Endothelial cell (in vitro differentiated cells): ENCODE results near the gene CRYBG1. TPM values are rescaled to one million over a fixed set of nuclear protein-coding genes. Genes with fewer than 3 reads are reported as not detected.

Experiments
- DNase-seq: peaks from one replicate; pipeline ENCODE4 v3.0.0; 2021; ENCODE audit warnings: low spot score
- H3K27ac Mint-ChIP-seq: one replicate; pipeline ENCODE4 v1.8.0; 2021; ENCODE audit warnings: mixed read lengths, inconsistent platforms; ENCODE audit not compliant: unreplicated experiment
- H3K27me3 Mint-ChIP-seq: one replicate; pipeline ENCODE4 v1.8.0; 2021; ENCODE audit warnings: mild to moderate bottlenecking, moderate library complexity, mixed read lengths, inconsistent platforms; ENCODE audit not compliant: unreplicated experiment
- H3K36me3 Mint-ChIP-seq: one replicate; pipeline ENCODE4 v1.8.0; 2021; ENCODE audit warnings: mild to moderate bottlenecking, low read depth, mixed read lengths, inconsistent platforms; ENCODE audit not compliant: unreplicated experiment
- H3K4me1 Mint-ChIP-seq: one replicate; pipeline ENCODE4 v1.8.0; 2021; ENCODE audit warnings: mild to moderate bottlenecking, mixed read lengths, inconsistent platforms; ENCODE audit not compliant: unreplicated experiment
- H3K4me3 Mint-ChIP-seq: one replicate; pipeline ENCODE4 v1.8.0; 2021; ENCODE audit warnings: mild to moderate bottlenecking, mixed read lengths, inconsistent platforms; ENCODE audit not compliant: unreplicated experiment
- H3K9me3 Mint-ChIP-seq: one replicate; pipeline ENCODE4 v1.8.0; 2021; ENCODE audit warnings: mixed read lengths, inconsistent platforms; ENCODE audit not compliant: unreplicated experiment
- CTCF ChIP-seq: fragments of 200-600 bp; sonication (generic); IDR thresholded peaks from one replicate; pipeline ENCODE4 v1.5.0; 2021; ENCODE audit warnings: antibody characterized with exemption; ENCODE audit not compliant: unreplicated experiment
- total RNA-seq: library from RNA; stranded (reverse); fragmentation: NEBNext Ultra II Directional; extraction: Animal tissue kit (Norgen Biotek cat#: 25700); gene quantifications from one replicate; pipeline ENCODE4 v1.2.1, GENCODE V29; 2021; ENCODE audit not compliant: unreplicated experiment

Gene CRYBG1
- total RNA-seq, 1 donor from 2014 or later: 0.08 TPM

GRCh38 chr6:106419900-106420613, 59.5 kb downstream of the CRYBG1 start:
- H3K27ac Mint-ChIP-seq: no peak overlapping the region
- no peak for DNase-seq
- H3K4me1 Mint-ChIP-seq: peaks cover 4% of the 10 kb centered on the region
- TF ChIP-seq CTCF: no peak
- no peaks in the 10 kb centered on the region for H3K9me3 Mint-ChIP-seq
- H3K36me3 Mint-ChIP-seq: no peaks in the 10 kb centered on the region
- no peaks in the 10 kb centered on the region for H3K27me3 Mint-ChIP-seq
- no peak overlapping the region for H3K4me3 Mint-ChIP-seq

GRCh38 chr6:106421496-106421895, 61.0 kb downstream of the CRYBG1 start:
- Mint-ChIP-seq H3K9me3 (no peaks in the 10 kb centered on the region), H3K4me3 (no peak overlapping the region), H3K4me1 (peaks cover 4% of the 10 kb centered on the region), H3K27me3 (no peaks in the 10 kb centered on the region), H3K36me3 (no peaks in the 10 kb centered on the region), H3K27ac (no peak overlapping the region)
- no peak for TF ChIP-seq CTCF
- no peak for DNase-seq

DNA sequence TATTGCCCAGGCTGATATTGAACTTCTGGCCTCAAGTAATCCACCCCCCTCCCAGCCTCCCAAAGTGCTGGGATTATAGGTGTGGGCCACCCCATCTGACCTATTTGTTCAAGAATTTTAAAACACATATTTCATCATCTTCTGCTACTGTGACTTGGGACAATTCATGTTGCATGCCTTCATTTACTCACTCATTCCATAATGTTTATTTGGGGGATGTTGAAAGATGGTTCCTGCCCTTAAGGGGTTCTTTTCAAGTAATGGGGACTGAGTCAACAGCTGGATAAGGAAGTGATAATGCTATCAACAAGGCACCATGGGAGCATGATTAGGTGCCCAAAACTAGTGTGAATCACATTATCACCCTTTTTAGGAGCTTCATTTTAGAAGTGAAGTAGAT, 62.0 kb downstream of the CRYBG1 start:
- no peak for DNase-seq
- no peak for TF ChIP-seq CTCF
- peaks cover 4% of the 10 kb centered on the region for H3K4me1 Mint-ChIP-seq
- no peaks in the 10 kb centered on the region for H3K9me3 Mint-ChIP-seq
- no peak overlapping the region for H3K27ac Mint-ChIP-seq
- no peaks in the 10 kb centered on the region for H3K27me3 Mint-ChIP-seq
- no peak overlapping the region for H3K4me3 Mint-ChIP-seq
- H3K36me3 Mint-ChIP-seq: no peaks in the 10 kb centered on the region

DNA sequence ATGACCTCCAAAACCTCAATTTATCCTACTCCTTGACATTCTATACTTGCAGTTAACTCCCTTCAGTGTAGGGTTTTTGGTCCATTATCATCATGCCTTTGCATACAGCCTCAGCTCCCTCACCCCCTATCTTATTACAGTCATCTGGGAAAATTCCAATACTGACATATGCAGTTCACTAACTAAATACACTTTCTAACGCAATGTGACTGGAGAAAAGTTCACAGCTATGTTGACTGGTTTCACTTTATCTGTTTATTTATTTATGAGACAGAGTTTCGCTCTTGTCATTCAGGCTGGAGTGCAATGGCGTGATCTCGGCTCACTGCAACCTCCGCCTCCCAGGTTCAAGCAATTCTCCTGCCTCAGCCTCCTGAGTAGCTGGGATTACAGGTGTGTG, 64.9 kb downstream of the CRYBG1 start:
- no peak overlapping the region for H3K27ac Mint-ChIP-seq
- DNase-seq: no peak
- no peaks in the 10 kb centered on the region for H3K27me3 Mint-ChIP-seq
- no peaks in the 10 kb centered on the region for H3K36me3 Mint-ChIP-seq
- no peak for TF ChIP-seq CTCF
- peaks cover 4% of the 10 kb centered on the region for H3K4me1 Mint-ChIP-seq
- H3K9me3 Mint-ChIP-seq: no peaks in the 10 kb centered on the region
- H3K4me3 Mint-ChIP-seq: no peak overlapping the region

DNA sequence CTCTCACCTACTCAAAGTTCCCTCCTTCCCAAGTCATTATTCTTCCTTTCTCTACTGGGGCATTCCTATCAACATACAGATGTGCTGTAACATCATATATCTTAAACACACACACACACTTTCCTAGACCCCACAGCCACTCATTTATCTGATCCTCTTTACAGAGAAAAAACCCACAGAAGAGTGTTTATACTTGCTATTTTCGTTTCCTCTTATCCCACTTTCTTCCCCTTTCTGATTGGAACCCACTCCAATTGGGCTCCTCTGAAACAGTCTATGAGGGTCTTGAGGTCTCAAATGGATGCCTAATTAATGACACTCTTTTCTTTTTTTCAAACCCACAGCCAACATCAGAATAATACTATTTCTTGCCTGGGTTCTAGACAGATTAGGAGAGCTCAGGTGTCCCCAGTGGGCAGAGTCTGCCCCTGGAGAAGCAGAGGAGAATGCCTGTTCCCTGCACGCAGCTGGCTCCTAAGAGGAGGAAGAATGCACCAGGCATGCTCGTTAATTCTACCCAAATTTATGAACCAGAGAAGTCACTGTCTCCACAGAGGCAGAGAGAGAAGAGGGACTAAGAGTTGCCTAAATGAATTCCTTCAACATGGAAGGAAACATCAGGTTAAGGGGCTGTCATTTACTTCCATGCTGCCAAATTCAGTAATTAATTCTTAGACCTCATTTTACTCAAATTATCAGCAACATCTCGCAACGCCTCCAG, 65.9 kb downstream of the CRYBG1 start:
- no peak for DNase-seq
- no peaks in the 10 kb centered on the region for H3K36me3 Mint-ChIP-seq
- H3K27ac Mint-ChIP-seq: no peak overlapping the region
- no peak overlapping the region for H3K4me3 Mint-ChIP-seq
- no peaks in the 10 kb centered on the region for H3K9me3 Mint-ChIP-seq
- H3K27me3 Mint-ChIP-seq: no peaks in the 10 kb centered on the region
- H3K4me1 Mint-ChIP-seq: no peaks in the 10 kb centered on the region
- TF ChIP-seq CTCF: no peak
